Iris pigment epithelial cell (primary cell): ENCODE results near the gene FBXL7.

Experiments
- DNase-seq: peaks from one replicate; pipeline ENCODE4 v3.0.0-alpha.2; 2011; ENCODE audit warnings: low read depth

The FBXL7 gene

DNA sequence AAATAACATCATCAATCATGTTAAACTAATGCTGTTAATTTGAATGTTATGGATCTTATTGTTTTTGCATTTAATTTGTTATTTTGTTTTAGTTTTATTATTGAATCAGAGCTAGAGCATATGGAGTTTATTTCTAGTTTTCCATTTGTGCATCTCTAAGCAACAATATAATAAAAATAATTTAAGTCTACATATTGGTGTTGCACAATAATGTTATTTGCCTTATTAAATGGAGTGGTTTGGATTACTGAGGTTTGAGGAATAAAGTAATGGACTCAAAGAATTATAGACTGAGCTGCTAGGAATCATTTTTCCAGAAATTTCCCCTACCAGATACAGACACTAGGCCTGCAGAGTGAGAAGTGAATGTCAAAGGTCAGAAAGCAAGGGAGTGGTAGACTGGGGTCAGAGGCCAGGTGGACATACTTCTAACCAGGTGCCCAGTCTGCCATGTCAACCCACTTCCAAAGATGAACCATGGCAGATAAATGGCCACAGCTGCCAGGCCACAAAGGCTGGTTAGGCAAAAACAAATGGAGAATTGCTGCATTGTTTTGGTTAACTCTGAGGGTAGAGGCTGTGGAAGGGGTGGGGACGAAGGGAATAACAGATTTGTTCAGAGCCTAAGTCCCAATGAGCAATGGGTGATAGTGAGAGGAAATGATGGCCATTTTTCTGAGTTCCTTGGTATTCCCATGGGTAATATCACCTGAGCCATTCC lies 113.1 kb downstream of the FBXL7 start:
- no peak for DNase-seq

DNA sequence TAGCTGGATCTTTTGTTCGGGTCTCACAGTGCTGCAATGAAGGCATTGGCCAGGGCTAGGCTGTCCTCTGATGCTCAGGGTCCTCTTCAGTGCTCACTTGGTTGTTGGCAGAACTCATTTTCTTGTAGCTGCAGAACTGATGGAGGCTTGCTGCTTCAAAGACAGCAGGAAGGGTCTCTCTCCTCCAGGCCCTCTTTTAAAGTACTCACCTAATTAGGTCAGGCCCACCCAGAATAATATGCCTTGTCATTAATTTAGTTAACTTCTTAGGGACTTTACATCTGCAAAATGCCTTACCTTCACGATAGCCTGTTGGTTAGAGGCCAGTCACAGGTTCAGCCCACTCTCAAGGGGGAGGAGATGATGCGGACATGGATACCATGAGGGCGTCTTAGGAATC lies 114.7 kb downstream of the FBXL7 start:
- no peak for DNase-seq

DNA sequence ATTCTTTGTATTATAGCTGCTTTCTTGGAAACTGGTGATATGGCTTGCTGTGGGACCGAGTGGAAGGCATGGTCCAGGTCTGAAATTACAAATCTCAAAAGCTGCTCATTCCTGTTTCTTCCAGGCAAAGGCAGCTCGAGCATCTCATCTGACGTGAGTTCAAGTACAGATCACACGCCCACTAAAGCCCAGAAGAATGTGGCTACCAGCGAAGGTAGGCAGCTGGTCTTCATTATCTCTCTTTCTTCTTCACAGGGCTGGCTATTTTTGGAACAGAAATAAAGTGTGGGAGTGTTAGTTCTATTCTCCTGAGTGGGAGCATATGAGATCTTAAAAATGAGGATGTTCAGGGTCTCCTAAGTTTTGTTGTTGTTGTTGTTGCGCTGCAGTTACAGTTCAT lies 115.9 kb downstream of the FBXL7 start:
- DNase-seq = peak; percentile 53

DNA sequence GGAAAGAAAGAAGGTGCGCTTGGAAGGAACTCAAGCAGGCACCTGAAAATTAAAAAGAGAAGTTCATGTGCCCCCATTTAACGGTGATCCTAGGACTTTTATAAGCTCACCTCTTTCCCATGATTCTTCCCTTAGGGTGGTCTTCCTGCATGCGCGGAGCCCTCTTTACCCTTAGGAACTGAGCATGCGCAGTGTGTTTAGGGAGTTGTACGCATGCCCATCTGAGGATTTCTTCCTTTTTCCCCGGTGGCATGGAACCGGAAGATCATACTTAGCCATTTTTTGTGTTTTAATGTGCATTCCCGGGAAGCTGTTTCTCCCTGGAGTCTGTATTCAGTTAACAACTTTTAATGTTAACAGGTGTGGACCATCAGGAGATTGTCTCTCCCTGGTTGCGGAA lies 119.0 kb downstream of the FBXL7 start:
- no peak for DNase-seq

DNA sequence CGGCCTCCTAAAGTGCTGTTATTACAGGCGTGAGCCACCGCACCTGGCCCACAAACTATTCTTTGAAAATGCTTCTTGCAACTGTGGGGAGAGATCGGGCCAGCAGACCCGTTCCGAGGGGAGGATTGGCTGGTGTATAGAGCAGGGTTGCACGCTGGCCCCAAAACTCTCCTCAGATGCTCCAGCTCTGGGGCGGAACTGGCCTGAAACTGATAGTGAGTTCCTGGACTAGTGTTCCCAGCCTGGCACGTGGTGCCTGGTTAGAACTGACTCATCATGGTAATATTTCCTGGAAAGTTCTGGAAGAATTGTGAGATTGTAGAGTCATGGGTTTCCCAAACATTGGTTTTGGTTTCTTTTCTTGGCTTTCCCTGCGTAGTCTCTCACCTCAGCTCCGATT lies 120.5 kb downstream of the FBXL7 start:
- DNase-seq = peak; percentile 70

DNA sequence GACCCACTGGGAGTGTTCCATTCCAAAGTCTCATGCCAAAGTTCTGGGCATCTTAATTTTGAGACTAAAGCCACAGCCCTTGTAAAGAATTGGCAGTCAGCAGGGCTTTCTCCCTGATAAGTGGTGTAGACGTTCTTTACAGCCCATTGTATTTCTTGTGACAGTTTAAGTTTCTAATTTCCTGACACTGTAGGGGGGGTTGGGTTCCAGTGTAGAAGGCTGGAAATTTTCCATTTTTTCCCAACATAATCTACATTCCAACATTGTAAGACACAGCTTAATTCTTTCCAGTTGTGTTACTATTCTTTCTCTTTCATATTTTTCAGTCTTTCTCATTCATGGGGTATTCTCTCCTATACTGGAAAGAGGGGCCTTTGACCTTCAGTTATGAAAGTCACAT lies 121.1 kb downstream of the FBXL7 start:
- no peak for DNase-seq

DNA sequence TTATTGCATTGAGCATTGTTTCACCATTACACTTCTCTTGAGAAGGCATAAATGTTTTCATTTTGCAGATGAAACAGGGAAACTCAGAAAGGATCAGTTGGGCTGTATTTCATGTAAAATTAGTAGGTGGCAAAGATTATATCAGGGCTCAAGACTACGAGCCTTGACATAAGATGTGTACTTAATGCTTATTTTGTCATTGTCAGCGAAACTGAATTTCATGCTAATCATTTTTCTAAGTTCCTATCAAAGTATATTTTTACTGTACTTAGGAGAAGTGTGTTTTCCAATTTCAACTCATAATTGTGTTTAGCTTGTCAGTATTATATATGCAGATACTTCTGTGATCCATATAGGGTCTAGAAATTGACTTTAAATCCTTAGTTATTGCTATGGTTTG lies 123.8 kb downstream of the FBXL7 start:
- DNase-seq = no peak

DNA sequence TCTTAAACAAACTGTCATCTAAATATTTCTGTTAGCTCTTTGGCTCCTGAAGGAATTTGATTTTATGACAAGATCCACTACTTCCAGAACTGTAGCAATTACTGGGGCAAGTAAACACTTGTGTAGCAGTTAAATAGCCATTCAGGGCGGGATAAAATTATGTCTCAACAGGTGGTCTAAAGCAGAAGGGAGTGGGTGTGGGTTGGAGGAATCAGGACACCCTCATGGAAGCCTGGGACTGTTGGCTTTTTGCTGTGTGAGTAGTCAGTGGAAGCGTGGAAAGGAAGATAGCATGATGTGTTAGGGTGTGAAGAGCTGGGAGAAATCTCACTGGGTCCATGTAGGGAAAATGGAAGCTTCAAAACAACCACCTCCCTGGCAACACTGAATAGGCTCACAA lies 127.1 kb downstream of the FBXL7 start:
- DNase-seq = no peak

DNA sequence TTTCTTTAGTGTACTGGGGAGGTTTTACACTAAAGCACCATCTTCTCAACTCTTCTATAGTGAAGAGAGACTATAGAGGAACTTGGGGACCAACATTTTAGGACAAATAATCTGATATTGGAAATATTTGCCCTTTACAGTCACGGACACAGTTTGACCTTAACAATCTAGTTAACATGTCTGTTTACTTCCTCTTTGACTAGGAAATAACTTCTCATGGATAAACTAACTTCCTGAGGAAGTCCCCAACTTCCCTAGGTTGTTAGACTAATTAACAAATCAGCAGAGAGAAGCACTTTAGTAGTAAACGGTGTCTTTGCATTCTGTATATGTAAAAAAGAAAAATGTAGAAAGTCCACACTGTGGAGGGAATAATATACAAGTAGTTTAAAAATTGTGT lies 127.7 kb downstream of the FBXL7 start:
- no peak for DNase-seq

DNA sequence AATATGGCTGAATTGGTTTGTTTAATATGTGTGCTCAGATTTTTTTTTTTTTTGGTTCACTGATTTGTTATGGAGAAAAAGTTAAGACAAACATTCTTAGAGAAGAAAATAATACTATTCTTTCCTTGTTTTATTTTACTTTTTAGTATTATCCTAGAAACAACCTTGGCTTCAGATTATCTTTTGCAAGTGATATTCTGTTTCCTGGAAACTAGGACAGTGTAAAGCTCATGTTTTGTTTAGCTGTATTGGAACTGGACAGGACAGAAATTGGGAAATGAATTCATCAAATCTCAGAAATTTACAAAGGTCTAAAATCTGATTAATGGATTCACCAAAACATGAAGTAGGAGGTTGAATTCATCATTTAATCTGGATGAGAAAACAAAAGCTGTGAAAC lies 130.5 kb downstream of the FBXL7 start:
- DNase-seq = no peak

DNA sequence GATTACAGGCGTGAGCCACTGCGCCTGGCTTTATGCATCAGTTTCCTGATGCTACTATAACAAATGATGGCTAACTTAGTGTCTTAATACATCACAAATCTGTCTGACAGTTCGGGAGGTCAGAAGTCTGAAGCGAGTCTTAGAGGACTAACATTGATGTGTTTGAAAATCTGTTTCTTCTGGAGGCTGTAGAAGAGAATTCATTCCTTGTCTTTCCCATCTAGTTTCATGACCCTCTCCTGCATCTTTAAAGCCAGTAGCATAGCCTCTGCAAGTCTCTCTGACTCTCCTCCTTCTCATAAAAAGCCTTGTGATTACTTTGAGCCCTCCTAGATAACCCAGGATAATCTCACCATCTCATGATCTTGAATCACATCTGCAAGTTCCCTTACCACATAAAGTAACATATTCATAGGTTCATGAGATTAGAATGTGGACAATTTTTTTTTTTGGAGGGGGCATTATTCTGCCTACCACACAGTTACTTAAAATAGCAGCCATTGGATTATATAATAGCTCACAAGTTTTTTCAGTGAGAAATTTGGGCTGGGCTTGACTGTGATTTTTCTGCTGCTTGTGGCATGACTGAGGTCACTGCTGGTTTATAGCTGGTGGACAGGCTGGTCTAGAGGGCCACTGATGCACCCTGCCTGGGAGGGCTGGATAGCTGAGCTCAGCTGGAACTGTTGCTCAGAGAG lies 134.8 kb downstream of the FBXL7 start:
- no peak for DNase-seq

DNA sequence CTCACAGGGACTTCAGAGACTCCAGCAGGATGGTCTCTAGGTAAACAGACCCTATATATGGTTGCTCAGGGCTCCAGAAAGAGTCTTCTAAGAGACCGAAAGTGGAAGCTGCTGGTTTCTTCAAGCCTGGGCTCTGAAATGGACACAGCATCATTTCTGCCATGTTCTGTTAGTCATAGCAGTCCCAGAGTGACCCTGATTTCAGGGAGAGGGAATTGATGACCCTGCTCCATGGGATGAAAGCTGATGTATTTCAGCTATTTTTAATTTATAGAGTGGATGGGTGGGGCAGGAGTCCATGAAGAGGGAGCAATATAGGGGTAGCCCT lies 135.3 kb downstream of the FBXL7 start:
- DNase-seq = no peak

DNA sequence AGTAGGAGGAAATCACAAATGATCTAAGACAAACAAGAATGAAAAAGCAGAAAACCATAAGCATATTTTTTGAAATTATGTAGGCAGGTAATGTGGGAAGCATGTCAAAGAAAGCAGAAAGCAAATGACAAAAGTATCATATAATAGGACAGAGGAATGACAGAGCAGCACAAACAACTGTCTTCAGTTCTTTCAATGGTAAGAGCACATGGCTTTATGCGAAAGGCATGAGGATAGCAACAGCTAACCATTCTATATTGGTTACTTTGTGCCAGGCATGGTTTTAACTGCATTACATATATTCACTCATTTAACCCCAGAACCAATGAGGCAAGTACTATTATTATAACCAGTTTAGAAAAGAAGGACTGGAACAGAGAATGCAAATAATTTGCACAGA lies 137.4 kb downstream of the FBXL7 start:
- DNase-seq = no peak

DNA sequence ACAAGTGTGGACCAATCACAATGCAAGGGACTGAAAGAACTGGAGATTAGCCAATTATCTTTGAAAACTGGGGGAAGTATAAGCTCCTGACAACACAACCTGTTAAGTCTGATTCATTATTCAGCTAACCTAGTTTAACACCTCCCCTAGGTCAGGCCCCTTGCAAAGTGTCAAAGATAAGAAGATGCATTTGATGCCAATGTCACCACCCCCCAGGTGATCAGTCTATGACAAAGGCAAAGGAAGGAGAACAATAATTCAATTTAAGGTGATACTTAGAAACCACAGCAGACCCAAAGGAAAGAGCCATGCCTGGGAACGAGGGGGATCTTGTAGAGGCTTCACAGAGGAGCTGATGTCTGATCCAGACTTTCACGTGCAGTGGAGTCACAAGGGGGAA lies 137.9 kb downstream of the FBXL7 start:
- no peak for DNase-seq

DNA sequence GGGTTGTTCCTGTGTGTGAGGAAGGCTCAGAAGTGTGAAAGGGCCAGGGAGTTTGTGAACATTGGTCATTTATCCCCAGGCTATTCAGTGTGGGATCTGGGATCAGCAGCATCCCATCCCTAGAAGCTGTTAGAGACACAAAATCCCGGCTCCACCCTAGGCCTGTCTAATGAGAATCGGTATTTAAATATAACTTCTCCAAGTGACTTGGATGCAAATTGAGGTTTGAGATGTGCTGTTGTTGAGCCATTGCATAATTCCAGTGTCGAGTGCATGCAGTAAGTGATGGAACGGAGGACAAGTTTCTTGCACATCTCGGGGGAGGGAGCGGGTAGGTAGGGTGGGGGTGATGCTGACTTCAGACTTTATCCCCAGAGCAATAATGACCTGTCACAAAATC lies 138.3 kb downstream of the FBXL7 start:
- no peak for DNase-seq

DNA sequence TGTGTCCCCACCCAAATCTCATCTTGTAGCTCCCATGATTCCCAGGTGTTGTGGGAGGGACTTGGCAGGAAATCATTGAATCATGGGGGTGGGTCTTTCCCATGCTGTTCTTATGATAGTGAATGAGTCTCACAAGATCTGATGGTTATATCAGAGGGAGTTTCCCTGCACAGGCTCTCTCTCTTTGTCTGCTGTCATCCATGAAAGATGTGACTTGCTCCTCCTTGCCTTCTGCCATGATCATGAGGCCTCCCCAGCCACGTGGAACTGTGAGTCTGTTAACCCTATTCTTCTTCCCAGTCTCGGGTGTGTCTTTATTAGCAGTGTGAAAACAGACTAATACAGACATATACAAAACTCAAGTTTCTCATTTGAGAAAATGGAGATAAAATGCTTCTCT lies 139.3 kb downstream of the FBXL7 start:
- no peak for DNase-seq

DNA sequence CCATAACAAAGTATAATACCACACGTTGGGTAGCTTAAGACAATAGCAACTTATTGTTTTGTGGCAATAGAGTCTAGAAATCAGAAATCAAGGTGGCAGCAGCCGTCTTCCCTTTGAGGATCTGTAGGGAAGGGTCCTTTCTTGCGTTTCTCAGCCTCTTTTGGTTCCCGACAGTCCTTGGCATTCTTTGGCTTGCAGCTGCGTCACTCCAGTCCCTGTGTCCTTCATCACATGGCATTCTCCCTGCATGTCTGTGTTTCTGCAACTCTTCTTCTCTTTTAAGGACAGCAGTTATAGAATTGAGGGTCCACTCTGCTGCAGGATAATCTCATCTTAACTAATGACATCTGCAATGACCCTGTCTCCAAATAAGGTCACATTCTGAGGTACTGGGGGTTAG lies 140.1 kb downstream of the FBXL7 start:
- no peak for DNase-seq

DNA sequence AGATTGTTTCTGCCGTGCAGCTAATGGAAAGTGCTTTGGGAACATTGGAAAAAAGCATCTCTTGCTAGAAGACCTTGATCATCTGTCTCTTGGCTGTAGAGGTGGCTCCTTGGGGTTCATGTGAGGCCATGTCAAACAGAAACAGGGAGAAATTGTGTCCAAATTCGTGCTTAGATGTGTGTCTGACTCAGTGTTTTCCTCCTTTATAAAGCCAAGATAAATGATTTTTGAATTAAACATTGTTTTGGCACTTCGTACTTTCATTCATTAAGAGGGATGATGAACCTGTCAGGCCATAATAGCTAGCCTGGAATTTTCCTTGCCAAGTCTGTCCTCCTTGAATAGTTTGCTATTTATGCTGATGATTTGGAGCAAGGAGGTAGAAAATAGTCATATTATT lies 143.8 kb downstream of the FBXL7 start:
- DNase-seq = no peak

DNA sequence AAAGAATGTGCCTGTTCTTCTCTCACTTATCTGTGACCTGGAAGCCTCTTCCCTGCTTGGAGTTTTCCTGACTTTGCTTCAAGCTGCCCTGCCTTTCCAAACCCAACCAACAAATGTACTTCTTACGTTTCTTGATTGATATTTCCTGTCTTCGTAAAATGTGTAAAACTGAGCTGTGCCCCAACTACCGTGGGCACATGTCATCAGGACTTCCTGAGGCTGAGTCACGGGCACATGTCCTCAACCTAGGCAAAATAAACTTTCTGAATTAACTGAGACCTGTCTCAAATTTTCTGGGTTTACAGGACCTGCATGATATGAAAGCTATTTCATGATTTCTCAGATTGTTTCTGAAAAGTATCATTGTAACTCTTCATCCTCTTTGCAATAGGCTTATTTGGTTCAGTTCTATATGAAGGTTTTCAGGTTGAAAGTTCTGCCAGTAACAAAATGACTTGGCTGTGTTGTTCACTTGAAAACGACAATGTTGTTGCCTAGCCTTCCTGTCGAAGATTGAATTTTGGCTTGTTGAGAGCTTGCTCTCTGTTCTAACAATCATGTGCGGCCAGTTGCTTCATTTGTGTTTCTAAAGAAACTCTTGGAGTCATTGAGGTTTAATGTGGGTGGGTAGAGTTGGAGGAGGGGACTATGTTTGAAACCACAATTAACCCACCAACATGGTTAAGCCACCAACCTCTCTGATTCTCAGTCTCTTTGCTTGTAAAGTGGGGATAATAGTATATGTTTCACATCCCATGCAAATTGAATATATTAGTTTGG lies 145.6 kb downstream of the FBXL7 start:
- DNase-seq = peak; percentile 38

DNA sequence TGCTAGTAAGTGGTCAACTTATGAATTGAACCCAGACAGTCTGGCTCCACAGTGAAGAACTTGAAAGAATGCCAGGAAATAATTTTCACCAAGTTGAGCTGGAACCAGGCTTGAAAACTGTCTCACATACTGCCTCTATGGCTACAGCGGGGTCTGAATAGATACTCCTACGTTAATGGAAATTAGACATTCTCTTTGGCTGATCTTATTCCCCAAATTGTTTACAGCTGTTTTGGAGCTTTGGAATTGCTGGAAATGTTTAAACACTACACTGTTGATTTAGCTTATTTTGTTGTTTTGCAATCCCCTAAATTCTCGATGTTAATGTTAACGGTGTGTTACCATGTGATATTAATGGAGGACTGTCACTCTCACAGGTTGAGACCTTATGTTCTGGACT lies 146.4 kb downstream of the FBXL7 start:
- DNase-seq = no peak

DNA sequence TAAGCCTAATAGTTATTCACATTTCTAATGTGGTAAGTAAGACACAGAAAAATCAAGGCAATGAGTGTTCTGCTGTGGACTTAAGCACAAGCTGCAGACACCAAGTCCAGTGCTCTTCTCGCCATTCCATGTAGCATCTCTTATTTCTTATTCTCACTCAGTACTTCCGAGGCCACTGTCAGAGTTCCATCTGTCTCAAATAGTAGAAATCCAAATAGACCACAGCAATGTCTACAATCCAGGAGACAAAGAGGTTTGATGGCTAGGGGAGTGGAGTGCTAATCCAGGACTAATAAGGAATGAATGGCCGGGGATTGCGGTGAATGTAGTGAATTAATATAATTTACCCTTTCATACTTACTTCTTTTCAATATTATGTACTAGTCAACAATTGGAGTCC lies 147.3 kb downstream of the FBXL7 start:
- DNase-seq = no peak

DNA sequence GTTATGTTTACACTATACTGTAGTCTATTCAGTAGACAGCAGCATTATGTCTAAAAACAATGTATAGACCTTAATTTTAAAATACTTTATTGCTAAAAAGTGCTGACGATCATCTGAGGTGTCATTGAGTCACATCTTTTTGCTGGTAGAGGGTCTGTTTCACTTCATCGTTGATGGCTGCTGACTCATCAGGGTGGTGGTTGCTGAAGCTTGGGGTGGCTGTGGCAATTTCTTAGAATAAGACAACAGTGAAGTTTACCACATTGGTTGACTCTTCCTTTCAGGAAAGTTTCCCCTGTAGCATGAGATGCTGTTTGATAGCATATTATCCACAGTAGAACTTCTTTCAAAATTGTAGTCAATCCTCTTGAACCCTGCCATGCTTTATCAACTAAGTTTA lies 150.3 kb downstream of the FBXL7 start:
- DNase-seq = no peak

DNA sequence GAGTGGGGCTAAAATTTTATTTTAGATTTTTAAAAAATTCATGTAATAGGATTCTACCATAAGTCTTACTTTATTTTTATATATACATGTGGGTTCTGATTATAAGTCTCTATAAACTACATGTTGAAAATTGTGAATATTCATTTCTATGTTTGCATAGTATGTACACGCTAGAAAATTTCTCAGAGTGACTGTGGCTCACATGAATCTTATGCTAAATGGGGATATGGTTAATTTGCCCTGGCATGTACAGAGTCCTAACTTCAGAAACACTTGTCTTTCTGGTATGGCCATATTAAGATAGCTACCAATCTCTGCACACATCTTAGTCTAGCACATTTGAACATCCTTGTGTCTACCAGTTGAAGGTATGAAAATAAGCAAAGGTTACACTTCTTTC lies 154.8 kb downstream of the FBXL7 start:
- no peak for DNase-seq

DNA sequence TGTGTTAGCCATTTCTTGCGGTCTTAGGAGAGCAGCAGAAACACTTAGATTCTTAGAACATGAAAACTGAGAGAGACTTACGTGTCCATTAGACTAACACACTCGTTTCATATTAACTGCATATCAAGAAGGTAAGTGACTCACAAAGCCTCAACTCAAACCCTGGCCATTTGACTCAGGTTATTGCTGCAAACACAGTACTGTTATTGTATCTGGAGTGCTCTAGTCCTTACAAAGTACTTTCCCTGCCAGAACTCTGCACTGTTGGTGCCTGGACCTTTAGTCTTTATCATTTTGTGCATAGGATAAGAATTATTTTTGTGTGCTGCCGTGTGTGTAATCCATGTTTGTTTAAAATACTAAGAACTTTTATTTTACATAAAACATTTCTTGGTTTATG lies 155.7 kb downstream of the FBXL7 start:
- DNase-seq = no peak
